Aortic smooth muscle cell (primary cell): Measurements from ENCODE around the gene TRIM49C. TPM values are rescaled to one million over a fixed set of nuclear protein-coding genes. Genes with fewer than 3 reads are reported as not detected.

Experiments used
- total RNA-seq: library from RNA; depleted of rRNA; stranded (reverse); fragments of >200 nt; gene quantifications from 2 replicates; pipeline ENCODE4 v1.2.3, GENCODE V29; 2014

TRIM49C gene, protein sequence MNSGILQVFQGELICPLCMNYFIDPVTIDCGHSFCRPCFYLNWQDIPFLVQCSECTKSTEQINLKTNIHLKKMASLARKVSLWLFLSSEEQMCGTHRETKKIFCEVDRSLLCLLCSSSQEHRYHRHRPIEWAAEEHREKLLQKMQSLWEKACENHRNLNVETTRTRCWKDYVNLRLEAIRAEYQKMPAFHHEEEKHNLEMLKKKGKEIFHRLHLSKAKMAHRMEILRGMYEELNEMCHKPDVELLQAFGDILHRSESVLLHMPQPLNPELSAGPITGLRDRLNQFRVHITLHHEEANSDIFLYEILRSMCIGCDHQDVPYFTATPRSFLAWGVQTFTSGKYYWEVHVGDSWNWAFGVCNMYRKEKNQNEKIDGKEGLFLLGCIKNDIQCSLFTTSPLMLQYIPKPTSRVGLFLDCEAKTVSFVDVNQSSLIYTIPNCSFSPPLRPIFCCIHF
- not detected in 2 replicates for total RNA-seq

DNA sequence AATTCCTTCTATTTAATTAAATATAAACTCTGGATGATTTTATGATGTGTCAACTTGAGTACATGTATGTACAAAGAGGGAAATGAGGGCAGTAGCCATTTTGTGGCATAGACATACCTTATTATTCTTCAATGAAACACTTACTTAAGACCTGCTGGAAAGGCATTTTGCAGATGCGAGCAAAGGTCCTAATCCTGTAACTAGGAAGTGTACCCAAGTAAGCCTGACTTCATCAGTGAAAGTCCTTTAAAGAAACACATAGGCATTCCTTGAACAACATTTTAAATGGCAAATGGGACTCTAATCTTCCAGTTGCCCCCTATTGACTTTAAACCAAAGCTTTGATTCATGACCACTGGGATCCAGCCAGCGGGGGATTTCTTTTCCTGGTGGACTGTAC is at the start of gene TRIM49C:
TRIM49C (plus strand) TSS at position 301 of the 400 bp plus-strand sequence. CDS start 4,106 bp downstream, outside the sequence.

DNA sequence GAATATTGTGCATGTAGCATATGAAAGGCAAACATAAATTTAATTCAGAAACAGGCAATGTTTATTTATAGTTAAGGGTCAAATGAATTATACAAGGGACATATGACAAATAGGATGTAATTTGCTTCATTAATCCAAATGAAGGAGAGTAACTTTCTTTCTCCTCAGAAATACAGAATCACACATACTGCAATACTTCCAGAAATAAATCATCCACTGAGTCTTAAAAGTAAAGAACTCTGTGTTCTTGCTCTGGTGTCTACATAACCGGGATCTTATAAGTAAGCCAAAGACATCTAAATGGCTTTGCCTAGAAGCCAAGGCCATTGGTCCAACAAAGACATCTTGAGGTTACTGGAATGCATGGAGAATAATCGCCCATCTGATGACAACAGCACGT is 54.7 kb downstream of the TRIM49C start, which contains the start of gene UBTFL1:
UBTFL1 (plus strand) TSS at position 301 of the 400 bp plus-strand sequence; CDS start at position 301, 0 bp downstream.

Other genes starting within 250 kb of the TRIM49C start
- not detected in 2 replicates for gene TRIM49, start 222.5 kb upstream of the TRIM49C start, total RNA-seq
- gene TRIM64B, start 152.6 kb upstream of the TRIM49C start, total RNA-seq, result not detected in 2 replicates
- gene TRIM49D1, start 108.9 kb upstream of the TRIM49C start, total RNA-seq, result not detected in 2 replicates
- not detected in 2 replicates for gene TRIM49D2, start 107.0 kb upstream of the TRIM49C start, total RNA-seq
- not detected in 2 replicates for gene TRIM64, start 65.1 kb upstream of the TRIM49C start, total RNA-seq
- gene UBTFL1, start 54.8 kb downstream of the TRIM49C start, total RNA-seq, result not detected in 2 replicates
- gene NAALAD2, start 103.6 kb downstream of the TRIM49C start, total RNA-seq, result 0.13 and 0.37 TPM in 2 replicates
- 20.6 and 24.2 TPM in 2 replicates for gene CHORDC1, start 191.9 kb downstream of the TRIM49C start, total RNA-seq